K562 (cell line): ENCODE results near the gene DLK1.

Experiments
- KLF16 ChIP-seq: IDR thresholded peaks from 2 replicates; pipeline ENCODE4 v1.6.1; 2016; ENCODE audit warnings: antibody characterized with exemption
- PTBP1 ChIP-seq: fragments of 200-400 bp; formaldehyde crosslinking; IDR thresholded peaks from 2 replicates; pipeline ENCODE4 v1.6.1; 2017; ENCODE audit warnings: low read depth, low read length
- SMAD1 ChIP-seq: fragments of 150-350 bp; IDR thresholded peaks from 2 replicates; pipeline ENCODE4 v1.6.1; 2014; ENCODE audit warnings: low read length, low read depth; ENCODE audit not compliant: partially characterized antibody
- TGIF2 ChIP-seq: sonication (generic); formaldehyde crosslinking; IDR thresholded peaks from 2 replicates; pipeline ENCODE4 v1.8.1; 2022; ENCODE audit warnings: mild to moderate bottlenecking, missing genetic modification reagents, moderate library complexity
- ZNF707 ChIP-seq: fragments of 250-450 bp; sonication (Bioruptor Pico); conservative IDR thresholded peaks from 2 replicates; pipeline ENCODE4 v1.8.0; 2022; ENCODE audit warnings: inconsistent platforms, mild to moderate bottlenecking, moderate library complexity
- TF ChIP-seq, protein P1 (sequence below), 2 experiments: fragments of 450-650 bp in 1 of 2; sonication (generic) in 1 of 2; formaldehyde crosslinking in 1 of 2; IDR thresholded peaks; 2 replicates each; pipeline versions ENCODE4 v1.7.1 to v1.9.0; 2016 to 2022; ENCODE audit warnings: inconsistent platforms in 1 of 2, mild to moderate bottlenecking in 1 of 2, missing genetic modification reagents in 1 of 2
- TF ChIP-seq, protein P2 (sequence below): sonication (generic); formaldehyde crosslinking; IDR thresholded peaks from 2 replicates; pipeline ENCODE4 v1.5.0; 2020; ENCODE audit warnings: missing genetic modification reagents

DNA sequence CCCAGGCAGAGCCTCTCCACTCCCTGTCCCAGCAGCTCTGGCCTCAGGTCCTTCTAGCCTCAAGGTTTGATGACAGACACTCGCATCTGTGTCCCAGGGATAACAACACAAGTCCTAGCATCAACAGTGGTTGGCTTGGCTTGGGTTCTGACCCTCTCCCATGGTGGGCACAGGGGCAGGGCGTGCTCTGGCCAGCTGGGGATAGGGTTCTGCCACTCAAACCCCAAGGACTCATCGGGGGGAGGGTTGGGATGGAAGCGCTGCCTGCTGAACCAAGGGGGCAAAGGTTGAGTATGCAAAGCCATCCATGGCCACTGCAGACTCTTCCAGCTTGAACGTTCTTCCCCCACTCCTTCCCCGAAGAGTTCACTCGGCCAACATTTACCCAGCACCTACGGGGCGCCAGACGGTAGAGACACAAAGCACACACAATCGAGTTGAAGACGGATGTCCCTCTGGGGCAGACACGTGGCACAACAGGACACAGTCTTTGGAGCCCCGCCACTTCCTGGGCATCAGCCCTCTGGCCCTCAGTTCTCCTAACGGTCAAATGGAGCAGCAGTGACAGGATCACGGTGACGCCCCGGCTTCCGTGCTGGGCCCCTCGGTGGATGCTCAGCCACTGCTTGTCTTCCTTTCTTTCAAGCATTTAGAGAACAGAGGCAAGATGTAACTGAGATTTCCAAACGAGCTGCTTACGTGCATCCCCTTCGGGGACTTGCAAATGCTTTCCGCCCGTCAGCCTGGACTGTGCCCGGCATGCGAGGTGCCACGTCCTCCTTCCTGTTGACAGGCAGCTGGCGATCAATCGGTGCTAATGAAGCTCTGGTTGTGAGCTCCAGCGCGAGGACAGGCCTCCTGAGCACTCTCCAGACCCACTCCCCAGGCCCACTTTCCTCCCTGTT lies 42.6 kb downstream of the DLK1 start:
- TF ChIP-seq, protein P1, sequence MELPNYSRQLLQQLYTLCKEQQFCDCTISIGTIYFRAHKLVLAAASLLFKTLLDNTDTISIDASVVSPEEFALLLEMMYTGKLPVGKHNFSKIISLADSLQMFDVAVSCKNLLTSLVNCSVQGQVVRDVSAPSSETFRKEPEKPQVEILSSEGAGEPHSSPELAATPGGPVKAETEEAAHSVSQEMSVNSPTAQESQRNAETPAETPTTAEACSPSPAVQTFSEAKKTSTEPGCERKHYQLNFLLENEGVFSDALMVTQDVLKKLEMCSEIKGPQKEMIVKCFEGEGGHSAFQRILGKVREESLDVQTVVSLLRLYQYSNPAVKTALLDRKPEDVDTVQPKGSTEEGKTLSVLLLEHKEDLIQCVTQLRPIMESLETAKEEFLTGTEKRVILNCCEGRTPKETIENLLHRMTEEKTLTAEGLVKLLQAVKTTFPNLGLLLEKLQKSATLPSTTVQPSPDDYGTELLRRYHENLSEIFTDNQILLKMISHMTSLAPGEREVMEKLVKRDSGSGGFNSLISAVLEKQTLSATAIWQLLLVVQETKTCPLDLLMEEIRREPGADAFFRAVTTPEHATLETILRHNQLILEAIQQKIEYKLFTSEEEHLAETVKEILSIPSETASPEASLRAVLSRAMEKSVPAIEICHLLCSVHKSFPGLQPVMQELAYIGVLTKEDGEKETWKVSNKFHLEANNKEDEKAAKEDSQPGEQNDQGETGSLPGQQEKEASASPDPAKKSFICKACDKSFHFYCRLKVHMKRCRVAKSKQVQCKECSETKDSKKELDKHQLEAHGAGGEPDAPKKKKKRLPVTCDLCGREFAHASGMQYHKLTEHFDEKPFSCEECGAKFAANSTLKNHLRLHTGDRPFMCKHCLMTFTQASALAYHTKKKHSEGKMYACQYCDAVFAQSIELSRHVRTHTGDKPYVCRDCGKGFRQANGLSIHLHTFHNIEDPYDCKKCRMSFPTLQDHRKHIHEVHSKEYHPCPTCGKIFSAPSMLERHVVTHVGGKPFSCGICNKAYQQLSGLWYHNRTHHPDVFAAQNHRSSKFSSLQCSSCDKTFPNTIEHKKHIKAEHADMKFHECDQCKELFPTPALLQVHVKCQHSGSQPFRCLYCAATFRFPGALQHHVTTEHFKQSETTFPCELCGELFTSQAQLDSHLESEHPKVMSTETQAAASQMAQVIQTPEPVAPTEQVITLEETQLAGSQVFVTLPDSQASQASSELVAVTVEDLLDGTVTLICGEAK (IDR thresholded peaks at IDR 0.05) = no peak
- TF ChIP-seq, protein P1 (CRISPR knock-in tag; IDR thresholded peaks at IDR 0.05) = no peak
- TF ChIP-seq PTBP1 = no peak
- TF ChIP-seq, protein P2, sequence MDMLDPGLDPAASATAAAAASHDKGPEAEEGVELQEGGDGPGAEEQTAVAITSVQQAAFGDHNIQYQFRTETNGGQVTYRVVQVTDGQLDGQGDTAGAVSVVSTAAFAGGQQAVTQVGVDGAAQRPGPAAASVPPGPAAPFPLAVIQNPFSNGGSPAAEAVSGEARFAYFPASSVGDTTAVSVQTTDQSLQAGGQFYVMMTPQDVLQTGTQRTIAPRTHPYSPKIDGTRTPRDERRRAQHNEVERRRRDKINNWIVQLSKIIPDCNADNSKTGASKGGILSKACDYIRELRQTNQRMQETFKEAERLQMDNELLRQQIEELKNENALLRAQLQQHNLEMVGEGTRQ (CRISPR knock-in tag) = no peak
- TF ChIP-seq TGIF2 = no peak
- no peak for TF ChIP-seq ZNF707 (CRISPR knock-in tag)
- no peak for TF ChIP-seq KLF16
- TF ChIP-seq SMAD1 = no peak
